Activated CD4-positive, CD25-positive, alpha-beta regulatory T cell treated with anti-CD3 and anti-CD28 coated beads, Interleukin-2, amount 50 U/mL, for 24 hours (primary cell): ENCODE data around the gene CD300LG.
A peak's percentile ranks its signal among the peaks of the same experiment; 100 is the strongest.
"Not testable (repeated sequence)": the region's sequence is repeated elsewhere in the genome, so short reads cannot be mapped to it uniquely, and the experiment has no call there.

Source experiments
- ATAC-seq, 2 donors: fragments of 150-1000 bp; cut with Tn5 transposase; one replicate each; pipeline ENCODE4 v1.10.0; 2021; ENCODE audit warnings: mild to moderate bottlenecking in 1 of 2, moderate library complexity in 1 of 2

CD300LG gene

GRCh38 chr17:43826206-43826605 is 20.8 kb upstream of the CD300LG start:
- no peak for ATAC-seq

DNA sequence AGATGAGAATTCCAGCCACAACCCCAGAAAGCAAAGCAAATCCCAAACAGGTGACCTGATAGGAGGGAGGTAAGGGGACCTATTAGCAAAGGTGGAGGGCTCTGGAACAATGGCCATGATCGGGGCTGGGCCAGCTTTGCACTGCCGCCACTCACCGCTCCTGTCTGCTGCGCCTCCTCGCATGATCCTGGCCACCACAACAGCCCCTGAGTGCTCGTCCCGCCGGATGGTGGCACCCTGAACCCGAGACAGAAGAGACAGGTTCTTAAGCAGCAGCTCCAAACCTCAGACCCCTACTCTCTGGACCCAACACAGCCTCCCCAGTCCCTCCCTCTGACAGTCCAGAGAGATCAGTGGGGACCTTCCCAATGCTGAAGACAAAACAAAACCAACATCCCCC is 19.4 kb upstream of the CD300LG start:
- ATAC-seq, result no peak

DNA sequence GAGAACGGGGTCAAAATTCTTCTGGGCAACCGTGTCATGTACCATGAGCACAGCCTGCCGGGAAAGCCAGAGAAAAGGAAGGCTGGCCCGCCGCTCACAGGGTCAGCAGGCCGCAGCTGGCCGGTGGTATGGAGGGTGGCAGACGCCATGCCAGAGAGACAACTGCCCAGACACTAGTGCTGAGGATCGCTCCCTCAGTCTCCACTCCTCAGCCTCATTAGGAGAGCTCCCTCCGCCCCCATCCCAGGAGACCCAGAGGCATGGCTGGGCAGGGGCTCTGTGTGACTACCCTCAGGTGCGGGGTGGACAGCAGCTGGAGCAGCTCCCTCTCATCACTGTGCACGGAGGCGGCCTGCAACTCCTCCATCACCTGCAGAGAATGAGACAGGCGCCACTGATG is 17.2 kb upstream of the CD300LG start:
- ATAC-seq, result no peak

GRCh38 chr17:43830510-43831140 is 16.4 kb upstream of the CD300LG start:
- ATAC-seq, result no peak

GRCh38 chr17:43831633-43832032 is 15.3 kb upstream of the CD300LG start:
- no peak for ATAC-seq

GRCh38 chr17:43832168-43832975 is 14.6 kb upstream of the CD300LG start:
- no peak for ATAC-seq

DNA sequence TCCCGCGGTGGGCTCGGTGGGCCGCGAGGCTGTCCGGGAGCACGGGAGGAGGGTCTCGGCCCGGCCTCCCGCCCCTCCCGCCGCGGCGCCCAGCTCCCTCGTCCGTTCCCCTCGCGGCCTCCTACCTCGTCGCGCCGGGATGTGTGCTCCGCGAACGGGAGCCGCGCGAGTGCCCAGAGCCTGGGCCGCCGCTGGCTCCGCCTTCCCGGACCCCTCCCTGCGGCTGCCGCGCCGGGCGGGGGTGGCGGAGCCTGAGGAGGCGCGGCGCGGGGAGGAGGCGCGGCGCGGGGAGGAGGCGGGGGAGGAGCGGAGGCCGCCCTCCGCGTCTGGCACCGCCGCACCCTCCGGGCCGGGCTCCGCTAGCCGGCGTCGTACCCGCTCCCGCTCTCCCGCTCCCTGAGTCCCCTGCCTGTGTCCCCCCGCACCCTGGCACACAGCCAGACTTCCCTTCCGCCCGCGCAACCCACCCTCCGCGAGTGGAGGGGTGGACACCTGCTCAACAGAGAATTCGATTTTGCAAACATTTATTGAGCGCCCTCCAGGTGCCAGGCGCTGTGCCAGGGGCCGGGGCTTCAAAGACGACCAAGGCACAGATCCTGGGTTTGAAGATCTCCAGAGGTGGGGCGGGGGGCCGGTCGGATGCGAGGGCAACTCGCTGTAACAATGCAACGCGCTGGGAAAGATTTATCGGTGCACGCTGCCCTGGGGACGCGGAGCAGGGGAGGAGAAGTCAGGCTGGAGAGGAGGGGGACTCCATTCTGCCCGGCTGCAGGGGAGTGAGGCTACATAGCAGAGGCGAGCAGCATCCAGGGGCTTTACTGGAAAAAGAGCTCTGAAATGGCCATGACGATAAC is 13.8 kb upstream of the CD300LG start, which contains the start of gene MPP3:
Gene MPP3, minus strand, starts transcription at position 171 of the 854 bp plus-strand sequence. CDS start 1,240 bp downstream, outside the sequence.
- ATAC-seq, result peak; percentile 67 to 80

- ATAC-seq, result no peak
Measured at GRCh38 chr17:43834106-43834505, 12.9 kb upstream of the CD300LG start.

DNA sequence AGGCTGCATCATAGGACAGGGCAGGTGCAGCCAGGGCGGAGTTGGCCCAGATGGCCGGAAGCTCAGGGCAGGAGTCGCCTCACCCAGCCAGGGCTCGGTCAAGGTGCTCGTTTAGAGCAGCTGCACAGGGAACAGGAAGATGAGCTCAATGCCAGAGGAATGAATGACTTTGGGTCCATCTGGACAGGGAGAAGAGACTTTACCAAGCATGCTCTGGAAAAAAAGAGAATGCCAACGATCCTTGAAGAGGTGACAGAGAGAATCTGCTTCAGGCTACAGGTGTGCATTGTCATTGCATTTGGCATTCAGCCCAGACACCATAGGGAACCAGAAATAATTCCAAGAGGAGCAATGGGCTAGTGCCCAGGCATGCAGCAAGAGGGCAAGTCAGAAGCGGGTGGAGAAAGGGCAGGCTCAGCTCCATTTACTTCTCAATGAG is 7.3 kb upstream of the CD300LG start:
- ATAC-seq, result no peak

DNA sequence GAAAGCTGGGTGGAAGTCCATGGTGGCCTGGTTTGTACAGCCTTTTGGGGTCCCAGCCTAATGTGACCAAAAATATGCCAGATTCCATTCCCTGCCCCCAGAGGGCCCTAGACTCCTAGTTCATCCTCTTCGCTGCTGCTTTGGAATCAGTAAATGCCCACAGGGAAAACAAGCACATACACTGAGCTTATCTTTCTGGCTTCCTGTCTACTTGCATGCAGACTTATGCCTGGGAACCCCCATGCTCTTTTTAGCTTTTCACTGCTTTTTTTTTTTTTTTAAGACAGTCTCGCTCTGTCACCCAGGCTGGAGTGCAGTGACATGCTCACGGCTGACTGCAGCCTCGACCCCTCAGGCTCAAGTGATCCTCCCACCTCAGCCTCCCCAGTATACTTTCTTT is 6.2 kb upstream of the CD300LG start:
- ATAC-seq, result no peak

GRCh38 chr17:43841282-43841681 is 5.7 kb upstream of the CD300LG start:
- ATAC-seq, result no peak

DNA sequence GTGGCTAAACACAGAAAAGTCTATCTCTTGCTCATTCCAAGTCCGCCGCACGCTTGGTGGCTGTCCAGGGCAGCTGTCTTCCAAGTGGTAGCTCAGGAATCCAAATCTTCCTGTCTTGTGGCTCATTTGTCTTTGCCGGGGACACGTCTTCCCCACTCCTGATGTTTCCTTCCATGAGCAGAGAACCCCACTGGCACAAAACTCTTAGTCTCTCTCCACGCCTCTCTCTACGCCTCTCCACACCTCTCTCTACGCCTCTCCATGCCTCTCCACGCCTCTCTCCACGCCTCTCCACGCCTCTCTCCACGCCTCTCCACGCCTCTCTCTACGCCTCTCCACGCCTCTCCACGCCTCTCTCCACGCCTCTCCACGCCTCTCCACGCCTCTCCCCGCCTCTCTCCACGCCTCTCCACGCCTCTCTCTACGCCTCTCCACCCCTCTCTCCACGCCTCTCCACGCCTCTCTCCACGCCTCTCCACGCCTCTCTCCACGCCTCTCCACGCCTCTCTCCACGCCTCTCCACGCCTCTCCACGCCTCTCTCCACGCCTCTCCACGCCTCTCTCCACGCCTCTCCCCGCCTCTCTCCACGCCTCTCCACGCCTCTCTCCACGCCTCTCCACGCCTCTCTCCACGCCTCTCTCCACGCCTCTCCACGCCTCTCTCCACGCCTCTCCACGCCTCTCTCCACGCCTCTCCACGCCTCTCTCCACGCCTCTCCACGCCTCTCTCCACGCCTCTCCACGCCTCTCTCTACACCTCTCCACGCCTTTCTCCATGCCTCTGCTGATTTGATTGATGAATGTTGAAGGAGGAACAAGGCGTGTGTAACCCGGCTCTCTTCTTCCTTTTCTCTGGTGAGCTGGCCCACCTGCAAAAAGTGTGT is 4.6 kb upstream of the CD300LG start:
- ATAC-seq, result not testable (repeated sequence)

DNA sequence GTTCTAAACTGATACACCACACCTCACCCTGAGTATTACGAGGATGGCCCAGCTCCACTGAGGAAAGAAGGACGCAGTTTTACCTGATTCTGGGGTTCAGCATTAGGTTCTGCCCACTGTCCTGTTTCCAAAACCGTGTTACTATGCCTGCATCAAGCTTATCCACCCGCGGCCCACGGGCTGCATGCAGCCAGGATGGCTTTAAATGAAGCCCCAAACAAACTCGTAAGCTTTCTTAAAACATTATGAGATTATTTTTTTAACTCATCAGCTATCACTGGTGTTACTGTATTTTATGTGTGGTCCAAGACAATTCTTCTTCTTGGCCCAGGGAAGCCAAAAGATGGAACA is 4.0 kb upstream of the CD300LG start:
- no peak for ATAC-seq

DNA sequence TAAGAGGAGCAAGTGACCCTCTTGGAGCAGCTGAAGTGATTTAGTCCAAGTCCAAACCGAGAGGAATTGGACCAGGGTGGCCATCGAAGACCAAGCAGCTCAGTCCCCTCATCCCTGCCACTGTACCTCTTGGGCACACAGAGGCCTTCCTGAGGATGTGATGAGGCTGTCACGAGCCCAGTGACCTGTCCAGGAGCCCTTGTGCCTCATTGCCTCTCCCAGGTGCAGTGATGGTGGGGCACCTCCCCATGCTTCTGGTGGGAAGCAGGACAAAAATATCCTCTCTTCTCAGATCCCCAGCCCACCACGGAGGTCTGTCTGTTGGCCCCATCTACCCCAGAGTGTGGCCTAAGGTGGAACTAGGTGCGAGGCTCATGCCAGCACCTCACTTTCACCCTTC is 2.7 kb upstream of the CD300LG start:
- ATAC-seq, result no peak

- no peak for ATAC-seq
Measured at GRCh38 chr17:43845766-43846165, 1.2 kb upstream of the CD300LG start.

- peak; percentile 86 to 89 for ATAC-seq
Measured at GRCh38 chr17:43846221-43846712, 709 bp upstream of the CD300LG start.

DNA sequence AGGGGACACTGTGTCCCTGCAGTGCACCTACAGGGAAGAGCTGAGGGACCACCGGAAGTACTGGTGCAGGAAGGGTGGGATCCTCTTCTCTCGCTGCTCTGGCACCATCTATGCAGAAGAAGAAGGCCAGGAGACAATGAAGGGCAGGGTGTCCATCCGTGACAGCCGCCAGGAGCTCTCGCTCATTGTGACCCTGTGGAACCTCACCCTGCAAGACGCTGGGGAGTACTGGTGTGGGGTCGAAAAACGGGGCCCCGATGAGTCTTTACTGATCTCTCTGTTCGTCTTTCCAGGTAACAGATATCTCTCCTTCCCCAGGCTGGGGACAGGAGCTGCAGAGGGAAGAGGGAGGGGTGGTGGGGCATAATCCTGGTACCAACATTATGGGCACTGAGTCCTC is 1.6 kb downstream of the CD300LG start:
- ATAC-seq, result no peak

- ATAC-seq, result no peak
Measured at GRCh38 chr17:43849116-43849515, 2.1 kb downstream of the CD300LG start.

DNA sequence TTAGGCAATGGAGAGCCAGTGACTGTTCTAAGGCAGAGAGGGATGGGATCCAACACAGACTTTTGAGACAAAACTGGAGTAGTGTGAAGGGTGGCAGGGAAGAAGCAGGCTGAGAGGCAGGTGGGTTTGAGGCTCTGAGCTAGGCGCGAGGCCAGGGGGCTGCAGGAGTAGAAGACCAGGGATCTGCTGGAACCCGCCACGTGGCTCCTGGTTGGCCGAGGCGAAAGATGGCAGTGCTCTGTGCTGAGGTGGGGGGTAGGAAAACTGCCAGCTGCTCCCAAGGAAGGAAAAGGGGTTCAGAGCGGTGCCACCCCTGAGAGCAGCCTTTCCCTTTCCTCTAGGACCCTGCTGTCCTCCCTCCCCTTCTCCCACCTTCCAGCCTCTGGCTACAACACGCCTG is 5.6 kb downstream of the CD300LG start:
- no peak for ATAC-seq

- no peak for ATAC-seq
Measured at GRCh38 chr17:43853546-43853945, 6.6 kb downstream of the CD300LG start.

DNA sequence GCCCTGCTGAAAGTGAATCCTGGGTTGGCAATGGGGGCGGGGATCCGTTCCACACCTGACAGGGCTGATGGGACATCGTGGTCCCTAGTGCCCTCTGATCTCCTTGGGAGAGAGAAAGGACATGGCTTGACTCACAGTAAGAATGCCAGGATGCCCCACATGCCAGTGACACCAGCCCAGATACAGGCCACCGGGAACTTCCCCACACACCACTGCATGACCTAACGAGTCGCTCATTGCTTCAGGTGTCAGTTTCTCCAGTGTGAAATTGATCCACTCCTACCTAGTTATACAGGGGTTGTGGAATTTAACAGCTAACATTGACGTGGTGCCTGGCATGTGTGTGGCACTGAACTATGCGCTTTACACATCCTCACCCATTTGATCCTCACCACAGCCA is 7.5 kb downstream of the CD300LG start:
- ATAC-seq, result no peak

DNA sequence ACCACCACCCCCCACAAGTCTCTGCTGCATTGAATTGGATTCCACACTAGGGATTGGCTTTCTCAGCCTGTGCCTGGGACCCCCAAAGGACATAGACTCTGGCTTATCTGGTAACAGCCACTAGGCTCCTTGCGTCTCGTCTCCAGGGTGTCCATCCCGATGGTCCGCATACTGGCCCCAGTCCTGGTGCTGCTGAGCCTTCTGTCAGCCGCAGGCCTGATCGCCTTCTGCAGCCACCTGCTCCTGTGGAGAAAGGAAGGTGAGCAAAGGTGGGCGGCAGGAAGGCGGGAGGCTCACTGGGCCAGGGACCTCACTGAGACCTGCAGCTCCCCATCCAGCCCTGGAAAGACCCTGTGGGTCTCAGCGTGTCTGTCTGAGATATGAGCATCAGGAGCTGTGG is 8.1 kb downstream of the CD300LG start:
- no peak for ATAC-seq
